GM18526 (cell line): ENCODE data around the gene COQ8A.

Experiments
- POLR2A ChIP-seq: IDR thresholded peaks from 3 replicates; pipeline ENCODE4 v1.6.1; 2011; ENCODE audit not compliant: insufficient read length; ENCODE audit errors: extremely low read depth

COQ8A gene

DNA sequence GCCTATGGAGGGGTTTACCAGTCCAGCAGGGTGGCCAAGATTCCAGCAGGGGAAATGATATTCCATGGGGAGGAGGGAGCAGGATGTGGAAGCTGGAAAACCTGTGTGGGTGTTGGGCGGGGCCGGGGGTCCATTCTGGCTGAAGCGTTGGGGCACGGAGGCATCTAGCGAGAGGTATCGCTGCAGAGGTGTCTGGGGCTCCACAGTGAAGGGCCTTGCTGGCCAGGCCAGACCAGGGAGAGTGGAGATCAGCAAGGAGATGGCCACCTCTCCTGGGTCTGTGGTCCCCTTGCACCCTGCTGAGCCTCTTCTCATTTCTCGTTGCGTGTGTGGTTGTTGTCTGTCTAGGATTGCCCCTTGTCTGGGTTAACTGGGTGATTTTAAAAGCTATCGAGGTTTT is 6.2 kb downstream of the COQ8A start:
- no peak for TF ChIP-seq POLR2A

- TF ChIP-seq POLR2A: no peak
Measured at GRCh38 chr1:226946841-226947240, 6.7 kb downstream of the COQ8A start.

GRCh38 chr1:226948051-226948450 is 8.0 kb downstream of the COQ8A start:
- no peak for TF ChIP-seq POLR2A

GRCh38 chr1:226948480-226948879 is 8.4 kb downstream of the COQ8A start:
- no peak for TF ChIP-seq POLR2A

DNA sequence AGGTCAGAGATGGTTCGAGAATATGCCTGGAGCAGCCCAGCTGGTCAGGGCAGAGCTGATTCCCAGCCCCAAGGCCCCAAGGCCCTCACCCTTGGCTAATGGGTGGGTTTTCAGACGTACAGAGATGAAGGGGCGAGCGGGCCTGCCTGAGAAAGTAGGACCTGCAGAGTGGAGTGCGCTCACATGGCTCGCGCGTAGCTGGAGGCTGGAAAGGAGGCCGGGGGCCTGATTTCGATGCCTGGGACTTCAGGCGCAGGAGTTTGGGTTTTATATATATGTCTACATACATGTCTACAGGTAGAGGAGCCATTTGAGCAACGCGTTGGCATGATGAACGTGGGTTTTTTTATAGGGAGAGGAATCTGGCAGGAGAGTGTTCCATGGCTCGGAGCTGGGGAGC is 8.9 kb downstream of the COQ8A start:
- TF ChIP-seq POLR2A: no peak

DNA sequence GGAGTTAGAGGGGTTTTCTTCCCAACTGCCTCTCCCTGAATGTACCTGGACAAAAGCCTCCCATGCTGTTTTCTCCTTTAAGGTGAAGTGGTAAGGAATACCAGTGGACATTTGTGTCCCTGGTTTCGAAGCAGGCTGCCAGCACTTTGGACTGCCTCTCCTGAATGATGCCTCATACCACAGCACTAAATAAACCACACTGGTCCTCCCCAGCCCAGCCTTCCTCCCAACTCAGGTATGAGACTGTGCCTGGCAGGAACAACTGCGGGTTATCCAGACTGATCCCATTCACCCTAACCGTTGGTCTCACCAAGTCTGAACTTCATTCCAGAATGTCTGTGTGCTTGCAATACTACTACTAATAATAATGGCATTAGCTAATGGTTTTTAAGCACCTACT is 9.3 kb downstream of the COQ8A start:
- TF ChIP-seq POLR2A: no peak

DNA sequence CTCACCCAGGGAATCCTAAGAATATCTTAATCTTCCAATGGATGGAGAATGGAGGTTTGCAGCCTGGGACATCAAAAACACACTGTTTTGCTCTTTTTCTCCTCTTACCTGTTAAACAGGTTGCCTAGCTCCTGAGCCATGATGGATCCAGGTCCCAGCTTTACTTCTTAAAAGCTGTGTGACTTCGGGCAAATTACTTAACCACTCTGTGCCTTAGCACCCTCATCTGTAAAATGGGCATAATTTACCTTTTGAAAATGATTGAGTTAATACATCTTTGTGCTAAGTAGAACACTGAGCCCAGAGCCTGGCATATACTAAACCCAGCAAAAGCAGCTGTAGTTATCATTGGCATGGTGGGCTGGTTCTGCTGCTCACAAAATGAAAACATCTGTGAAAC is 10.2 kb downstream of the COQ8A start:
- TF ChIP-seq POLR2A: no peak

DNA sequence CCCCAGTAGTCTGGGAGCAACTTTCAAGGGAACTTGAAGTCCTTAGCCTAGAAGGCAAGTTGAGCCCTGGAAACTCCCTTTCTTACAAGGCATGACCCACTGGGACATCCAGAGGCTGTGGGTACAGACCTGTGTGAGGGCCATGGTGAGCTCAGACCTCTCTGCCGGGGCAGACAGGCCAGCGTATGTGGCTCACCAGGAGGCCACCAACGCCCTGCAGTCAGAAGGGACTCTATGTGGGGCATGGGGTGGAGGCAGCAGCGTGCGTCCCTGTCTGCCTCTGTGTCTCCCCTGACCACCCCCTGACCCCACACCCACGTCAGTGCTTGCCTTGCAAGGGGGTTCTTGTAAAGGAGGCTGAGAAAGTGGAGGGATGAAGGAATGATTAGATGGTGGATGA is 10.8 kb downstream of the COQ8A start:
- no peak for TF ChIP-seq POLR2A

DNA sequence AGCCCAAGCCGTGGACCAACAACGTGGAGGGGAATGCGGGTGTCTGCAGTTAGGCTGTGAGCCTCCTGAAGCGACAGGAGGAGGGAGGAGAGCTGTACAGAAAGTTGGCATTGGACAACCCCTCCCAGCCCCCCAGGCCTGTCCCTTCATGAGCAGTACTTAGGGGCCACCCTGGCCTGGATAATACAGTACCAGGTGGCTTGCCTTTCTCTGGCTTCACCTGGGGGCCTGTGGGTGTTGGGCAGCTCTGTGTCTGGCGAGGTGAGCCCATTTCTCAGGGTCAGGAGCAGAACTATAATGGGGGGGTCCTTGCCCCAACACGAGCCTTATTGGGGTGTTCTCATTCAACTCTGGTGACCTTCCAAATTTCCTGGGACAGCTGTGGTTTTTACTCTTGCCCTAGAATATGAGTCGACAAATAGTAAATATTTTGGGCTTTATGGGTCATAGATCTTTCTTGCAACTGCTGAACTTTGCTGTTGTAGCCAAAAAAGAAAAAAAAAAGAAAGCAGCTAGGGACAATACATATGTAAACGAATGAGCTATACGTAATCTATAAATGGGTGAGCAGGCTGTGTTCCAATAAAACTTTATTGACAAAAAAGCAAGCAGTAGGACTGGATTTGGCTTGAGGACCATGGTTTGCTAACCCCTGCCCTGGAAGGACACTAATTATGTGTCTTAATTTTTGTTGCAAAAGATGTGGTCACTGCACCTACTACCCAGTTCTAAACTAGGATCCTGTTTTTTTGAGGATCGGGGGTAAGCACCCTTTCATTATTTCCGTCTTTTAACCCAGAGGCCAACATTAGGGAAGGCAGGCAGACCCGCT is 11.4 kb downstream of the COQ8A start:
- TF ChIP-seq POLR2A: no peak

DNA sequence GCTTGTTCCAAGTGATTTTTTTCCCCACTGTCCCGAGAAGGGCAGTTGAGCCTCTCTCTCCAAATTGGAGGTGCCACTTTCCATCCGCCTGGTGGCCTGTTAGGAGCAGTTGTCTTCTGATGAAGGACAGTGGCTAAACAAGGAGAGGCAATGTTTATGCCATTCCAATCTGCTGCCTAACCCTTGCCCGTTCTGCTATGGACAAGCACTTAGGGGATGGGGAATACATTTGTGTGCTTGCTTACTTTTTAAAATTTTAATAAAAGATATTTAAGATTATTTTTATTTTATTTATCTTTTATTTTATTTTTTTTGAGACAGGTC is 12.0 kb downstream of the COQ8A start:
- no peak for TF ChIP-seq POLR2A

GRCh38 chr1:226953175-226953800 is 13.2 kb downstream of the COQ8A start:
- no peak for TF ChIP-seq POLR2A

DNA sequence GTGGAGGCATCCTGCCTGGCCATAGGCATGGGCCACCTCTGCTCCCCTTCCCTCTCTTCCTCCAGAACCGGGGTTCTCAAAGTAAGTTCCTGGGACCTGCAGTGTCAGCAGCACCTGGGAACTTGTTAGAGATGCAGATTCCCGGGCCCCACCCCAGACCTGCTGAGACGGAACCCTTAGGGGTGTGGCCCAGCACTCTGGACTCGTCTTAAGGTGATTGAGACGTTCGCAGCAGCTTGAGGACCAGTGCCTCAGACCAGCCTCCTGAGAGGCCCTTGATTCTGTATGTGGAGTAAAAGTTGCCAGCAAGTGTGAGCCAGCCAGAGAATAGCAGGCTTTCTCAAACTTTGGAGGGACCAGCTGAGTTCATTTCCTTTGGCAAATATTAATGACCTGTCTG is 14.2 kb downstream of the COQ8A start:
- no peak for TF ChIP-seq POLR2A

DNA sequence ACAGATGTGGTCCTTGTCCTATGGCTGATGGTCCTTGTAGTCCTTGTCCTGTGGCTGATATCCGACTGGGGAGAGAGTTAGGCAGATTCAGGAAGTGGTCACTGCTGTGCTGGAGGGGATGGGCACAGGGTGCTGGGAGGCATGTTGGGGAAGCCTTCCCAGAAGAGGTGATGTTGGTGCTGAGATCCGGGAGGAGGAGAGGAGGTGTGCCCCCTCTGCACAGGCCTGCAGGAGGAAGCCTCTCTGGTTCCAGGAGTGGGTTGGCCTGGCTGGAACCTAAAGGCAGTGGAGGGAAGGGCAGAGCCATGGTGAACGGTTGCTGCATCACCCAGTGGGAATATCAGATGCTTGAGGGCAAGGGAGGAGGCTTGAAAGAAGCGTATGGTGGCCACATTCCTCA is 14.7 kb downstream of the COQ8A start:
- TF ChIP-seq POLR2A: no peak

DNA sequence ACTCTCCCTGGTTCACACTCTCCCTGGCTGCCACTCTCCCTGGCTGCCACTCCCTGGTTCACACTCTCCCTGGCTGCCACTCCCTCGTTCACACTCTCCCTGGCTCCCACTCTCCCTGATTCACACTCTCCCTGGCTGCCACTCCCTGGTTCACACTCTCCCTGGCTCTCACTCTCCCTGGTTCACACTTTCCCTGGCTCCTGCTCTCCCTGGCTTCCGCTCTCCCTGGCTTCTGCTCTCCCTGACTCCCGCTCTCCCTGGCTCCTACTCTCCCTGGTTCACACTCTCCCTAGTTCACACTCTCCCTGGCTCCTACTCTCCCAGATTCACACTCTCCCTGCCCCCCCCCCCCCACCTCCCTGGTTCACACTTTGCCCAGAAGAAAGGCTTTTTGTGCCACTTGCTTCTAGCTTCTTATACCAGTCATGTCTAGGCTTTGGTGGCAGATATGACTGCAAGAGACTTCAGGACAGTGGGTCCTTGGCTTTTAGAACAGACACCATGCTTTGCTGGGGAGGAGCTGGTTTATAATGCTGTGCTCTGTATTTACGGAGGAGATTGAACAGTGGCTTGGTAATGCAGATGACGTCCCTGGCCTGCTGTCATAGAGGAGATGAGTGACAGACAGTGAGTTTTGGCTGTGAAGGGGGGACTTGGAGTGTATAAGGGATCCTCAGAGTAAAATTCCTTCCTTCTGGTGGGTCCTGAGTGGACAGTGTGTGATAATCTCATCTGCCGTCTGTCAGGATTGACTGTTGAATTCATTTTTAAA is 17.0 kb downstream of the COQ8A start:
- TF ChIP-seq POLR2A: no peak

DNA sequence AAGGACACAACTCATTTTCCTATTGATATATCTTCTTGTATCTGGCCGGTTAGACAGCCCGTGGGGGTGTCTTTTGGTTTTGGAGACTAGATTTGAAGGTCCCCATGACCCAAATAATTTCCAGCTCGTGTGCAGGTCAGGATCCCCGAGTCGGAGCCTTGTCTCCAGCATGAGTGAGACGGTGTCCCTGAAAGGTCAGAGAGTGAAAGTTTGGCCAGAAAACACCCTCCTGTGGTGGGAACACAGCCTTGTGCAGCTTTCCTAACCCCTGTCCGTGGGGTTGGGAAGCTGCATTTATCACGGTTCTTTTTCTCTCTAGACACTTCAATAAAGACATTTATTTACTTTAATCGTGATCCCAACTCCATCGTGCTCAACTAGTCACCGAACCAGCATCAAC is 17.6 kb downstream of the COQ8A start:
- TF ChIP-seq POLR2A: no peak

DNA sequence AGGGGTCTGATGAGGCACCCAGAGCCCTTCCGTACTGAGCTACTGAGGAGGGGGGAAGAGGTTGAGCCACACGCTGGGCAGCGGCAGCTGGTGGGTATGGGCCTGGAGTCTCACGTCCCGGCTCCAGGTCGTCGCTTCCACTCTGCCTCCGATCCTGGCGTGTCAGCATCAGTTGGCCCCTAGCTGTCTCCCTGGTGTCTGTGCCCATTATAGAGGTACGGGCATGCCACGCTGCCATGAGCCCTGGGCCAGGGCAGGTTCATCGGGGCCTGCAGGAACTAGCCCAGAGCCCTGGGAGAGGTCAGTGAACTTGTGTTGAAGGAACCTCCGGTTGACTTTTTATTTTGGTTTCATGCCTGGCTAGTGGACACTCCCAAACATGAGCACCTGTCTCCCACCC is 18.2 kb downstream of the COQ8A start:
- no peak for TF ChIP-seq POLR2A

- no peak for TF ChIP-seq POLR2A
Measured at GRCh38 chr1:226960256-226960655, 20.2 kb downstream of the COQ8A start.
